GM18499 (cell line): Measurements from ENCODE around the gene SMPD3.

Experiments
- ATAC-seq: cut with Tn5 transposase; IDR thresholded peaks from one replicate; pipeline ENCODE4 v1.9.1; 2021; ENCODE audit warnings: moderate number of reproducible peaks; ENCODE audit not compliant: insufficient read depth, unreplicated experiment

SMPD3 gene

GRCh38 chr16:68372806-68373205 lies 75.5 kb downstream of the SMPD3 start:
- ATAC-seq = no peak

DNA sequence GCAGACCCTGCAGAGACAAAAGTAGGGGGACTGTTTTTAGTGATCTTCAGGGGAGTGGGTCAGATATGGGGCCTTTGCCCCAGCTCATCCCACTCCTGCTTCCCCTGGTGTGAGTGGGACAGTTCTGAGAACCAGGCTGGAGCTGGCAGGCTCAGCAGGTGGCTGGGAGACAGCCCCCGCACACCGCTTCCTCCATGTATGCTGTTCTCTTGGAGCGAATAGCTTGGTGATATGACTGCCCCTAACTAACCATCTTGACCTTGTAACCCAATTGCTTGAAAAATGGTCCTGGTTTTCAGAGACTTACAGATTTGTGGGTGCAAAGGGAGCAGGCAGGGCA lies 76.0 kb downstream of the SMPD3 start:
- no peak for ATAC-seq

GRCh38 chr16:68371706-68372380 lies 76.5 kb downstream of the SMPD3 start:
- ATAC-seq = no peak

DNA sequence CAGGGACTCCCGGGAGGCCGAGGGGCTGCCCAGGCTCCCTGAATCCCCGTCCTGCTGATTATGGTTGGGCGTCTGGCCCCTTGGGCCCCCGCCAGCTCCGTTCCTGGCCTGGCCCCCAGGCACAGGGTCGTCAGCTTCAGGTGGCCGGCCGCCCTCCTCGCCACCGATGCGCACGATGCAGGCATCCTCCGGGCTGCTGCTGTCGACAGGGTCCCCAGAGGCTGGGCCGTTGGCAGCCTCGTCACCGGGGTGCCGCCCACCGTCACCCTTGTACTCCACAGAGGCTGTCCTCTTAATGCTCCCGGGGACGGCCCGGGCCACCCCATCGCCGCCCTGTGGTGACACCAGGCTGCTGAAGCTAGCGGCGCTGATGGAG lies 77.0 kb downstream of the SMPD3 start:
- no peak for ATAC-seq

DNA sequence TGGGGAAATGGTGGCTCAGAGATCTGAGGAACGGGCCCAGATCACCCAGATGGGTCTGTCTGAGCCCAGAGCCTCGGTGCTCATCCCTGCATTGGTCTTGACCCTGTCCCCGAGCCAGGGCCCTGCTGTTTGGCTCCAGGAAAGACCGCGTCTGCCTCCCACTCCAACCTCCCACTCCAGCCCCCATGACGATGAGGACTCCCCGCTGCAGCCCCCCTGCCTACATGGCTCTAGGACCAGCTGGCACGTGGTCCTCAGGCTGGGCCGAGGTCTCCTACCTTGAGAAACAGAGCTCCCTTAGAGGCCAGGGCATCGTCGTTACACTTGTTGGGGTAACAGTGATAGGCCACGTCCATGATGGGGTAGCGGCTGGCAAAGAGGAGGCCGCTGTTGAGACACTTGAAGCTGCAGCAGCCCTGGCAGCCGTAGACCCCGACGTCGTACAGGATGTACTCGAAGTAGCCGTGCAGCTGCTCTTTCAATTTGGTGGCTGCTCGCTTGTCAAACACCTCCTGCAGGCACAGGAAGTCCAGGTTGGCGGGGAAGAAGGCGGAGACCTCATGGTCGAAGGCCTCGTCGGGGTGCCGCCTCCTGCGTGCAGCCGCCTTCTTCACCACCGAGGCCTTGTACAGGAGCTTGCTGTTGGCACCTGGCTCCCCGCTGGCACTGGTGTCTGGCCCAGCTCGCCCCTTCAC lies 77.6 kb downstream of the SMPD3 start:
- ATAC-seq = no peak

GRCh38 chr16:68369697-68370580 lies 78.4 kb downstream of the SMPD3 start:
- ATAC-seq = no peak

DNA sequence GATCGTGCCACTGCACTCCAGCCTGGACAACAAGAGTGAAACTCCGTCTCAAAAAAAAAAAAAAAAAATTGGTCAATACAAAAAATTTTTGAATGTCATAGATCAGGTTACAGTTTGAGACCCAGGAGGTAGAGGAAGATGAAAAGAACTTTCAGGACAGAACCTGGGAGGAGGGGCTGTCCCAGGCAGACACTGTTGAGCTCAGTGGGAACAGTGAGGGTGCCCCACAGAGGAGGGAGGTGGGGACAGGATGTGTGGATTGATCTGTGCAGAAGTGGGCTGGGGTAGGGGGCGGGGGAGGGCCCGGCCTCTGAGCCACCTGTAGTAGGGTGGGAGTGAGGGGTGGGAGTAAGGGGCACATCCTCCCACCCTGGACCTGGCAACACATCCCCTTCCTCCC lies 79.1 kb downstream of the SMPD3 start:
- ATAC-seq = no peak

DNA sequence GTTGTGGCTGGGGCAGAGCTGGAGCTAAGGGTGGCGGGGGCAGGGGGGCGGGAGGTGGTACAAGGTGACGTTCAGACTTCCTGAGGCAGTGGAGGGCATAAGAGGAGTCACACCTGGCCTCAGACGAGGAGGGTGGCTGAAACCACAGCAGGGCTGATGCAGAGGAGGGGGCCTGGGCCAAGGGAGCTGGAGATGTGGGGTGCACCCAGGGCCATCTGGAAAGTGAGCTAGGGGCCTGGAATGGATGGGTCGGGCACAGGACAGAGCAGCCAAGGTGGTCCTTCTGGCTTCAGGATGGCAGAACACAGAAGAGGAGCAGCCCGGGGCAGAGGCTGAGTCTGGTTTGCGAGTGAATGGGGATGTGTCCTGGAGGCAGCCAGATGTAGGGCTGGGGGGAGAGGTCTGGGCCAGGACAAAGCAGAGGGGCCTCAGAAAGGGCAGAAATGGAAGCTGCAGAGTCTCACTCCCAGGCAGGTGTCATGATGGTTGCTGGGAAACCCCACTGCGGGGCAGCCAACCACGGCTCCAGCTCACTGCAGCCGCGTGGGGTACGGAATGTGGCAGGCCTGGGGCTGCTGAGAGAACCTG lies 79.9 kb downstream of the SMPD3 start:
- no peak for ATAC-seq

GRCh38 chr16:68367891-68368290 lies 80.4 kb downstream of the SMPD3 start:
- ATAC-seq = no peak

GRCh38 chr16:68367440-68367839 lies 80.9 kb downstream of the SMPD3 start:
- no peak for ATAC-seq

- no peak for ATAC-seq
Observed at GRCh38 chr16:68367030-68367429, 81.3 kb downstream of the SMPD3 start.

- ATAC-seq = no peak
Observed at GRCh38 chr16:68366062-68366461, 82.2 kb downstream of the SMPD3 start.

- ATAC-seq = no peak
Observed at GRCh38 chr16:68365167-68365817, 83.0 kb downstream of the SMPD3 start.

DNA sequence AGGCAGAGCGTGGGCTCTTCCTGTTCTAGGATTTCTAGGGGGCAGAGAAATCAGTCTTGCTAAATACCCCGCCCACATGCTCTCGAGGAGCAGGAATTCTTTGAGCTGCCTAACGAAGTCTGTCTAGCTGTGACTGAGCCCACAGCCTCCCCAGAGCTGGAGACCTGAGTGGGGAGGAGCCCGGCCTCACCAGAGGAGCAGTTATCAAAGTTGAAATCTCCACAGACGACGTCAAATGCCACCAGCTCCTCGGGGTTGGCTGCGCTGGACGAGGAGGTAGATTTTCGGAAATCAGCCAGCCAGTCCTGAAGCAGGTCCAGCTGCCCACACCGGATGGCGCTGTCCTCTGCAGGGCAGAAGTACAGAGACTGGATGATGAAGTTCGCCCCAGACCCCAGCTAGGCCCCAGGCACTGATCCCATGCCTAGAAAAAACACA lies 83.7 kb downstream of the SMPD3 start:
- ATAC-seq = no peak

- ATAC-seq = no peak
Observed at GRCh38 chr16:68363658-68364521, 84.4 kb downstream of the SMPD3 start.

DNA sequence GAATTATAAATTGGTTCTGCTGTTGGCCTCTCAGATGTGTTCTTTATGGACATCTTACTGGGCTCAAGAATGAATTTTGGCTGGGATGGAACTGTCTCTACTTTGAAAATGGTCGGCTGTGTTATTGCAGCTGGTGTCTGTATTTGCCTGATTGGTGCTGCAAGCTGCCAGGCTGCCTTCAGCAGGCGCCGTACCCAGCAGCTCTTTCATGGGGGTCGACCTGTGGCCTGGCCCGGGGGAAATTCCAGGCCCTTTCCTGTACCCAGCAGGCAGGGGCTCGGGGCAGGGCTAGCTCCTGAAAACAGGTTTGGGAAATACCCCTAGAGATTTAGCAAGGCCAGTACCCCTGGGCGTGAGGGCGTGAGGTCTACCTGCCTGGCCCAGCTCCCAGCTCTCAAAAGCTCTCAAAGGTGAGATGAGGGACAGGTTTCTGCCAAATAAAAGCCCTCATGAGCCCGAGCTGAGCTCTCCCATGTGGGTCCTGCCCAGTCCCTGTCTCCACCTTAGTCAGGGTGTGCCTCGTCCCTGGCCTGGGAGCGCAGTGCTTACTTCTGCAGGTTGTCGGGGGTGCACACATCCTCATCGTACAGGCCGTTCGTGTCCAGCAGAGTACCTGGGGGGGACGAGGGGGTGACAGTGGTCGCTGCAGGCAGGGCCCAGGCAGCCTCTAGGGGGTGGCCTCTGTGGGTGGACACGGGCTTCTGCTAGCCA lies 85.2 kb downstream of the SMPD3 start:
- ATAC-seq = no peak

DNA sequence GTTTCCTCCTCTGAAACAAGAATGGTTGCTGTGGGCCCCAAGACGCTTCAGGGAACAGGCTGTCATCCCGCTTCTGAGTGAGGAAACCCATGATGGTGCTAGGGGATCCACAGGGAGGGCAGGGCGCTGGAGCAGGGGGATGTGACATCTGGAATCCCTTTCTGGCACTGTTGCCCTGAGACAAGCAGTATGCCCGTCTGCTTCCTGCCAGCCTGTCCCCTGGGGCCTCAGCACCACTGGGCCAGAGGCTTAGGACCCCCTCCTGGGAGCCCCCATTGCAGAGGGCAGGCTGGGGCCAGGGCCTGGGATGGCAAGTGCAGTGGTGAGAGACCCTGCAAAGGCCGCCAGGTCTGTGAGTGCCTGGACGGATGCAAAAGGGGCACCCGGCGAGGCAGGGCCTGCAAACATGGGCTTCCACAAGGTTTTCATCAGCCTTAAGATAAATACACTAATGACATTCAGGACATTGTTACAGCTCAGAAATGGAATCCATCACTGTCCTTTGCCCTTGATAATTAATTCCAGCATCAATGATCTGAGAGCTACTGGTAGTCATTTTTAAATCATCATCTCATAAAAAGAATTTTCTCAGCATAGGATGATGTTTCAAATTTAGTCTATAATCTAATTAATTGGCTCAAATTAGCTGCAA lies 85.9 kb downstream of the SMPD3 start:
- ATAC-seq = no peak

GRCh38 chr16:68361485-68361884 lies 86.8 kb downstream of the SMPD3 start:
- no peak for ATAC-seq
